ENCODE measurements around the gene CELF5.

- no peak for TF ChIP-seq CTCF (IDR thresholded peaks at IDR 0.05 in 4 of 5, conservative IDR thresholded peaks at IDR 0.05 in 1 of 5)
- no peak for TF ChIP-seq POLR2A (IDR thresholded peaks at IDR 0.05)
These were observed 72.0 kb downstream of the CELF5 start for GRCh38 chr19:3296446-3296845.

All from gastrocnemius medialis (tissue), 4 donors.